Parathyroid adenoma (tissue), 2 donors: ENCODE results near the gene MYO18B.

Experiments
- H2AFZ ChIP-seq: fragments of 300-600 bp; sonication (generic); one replicate; pipeline ENCODE4 v1.7.0; 2017; ENCODE audit warnings: antibody characterized with exemption, mild to moderate bottlenecking
- H3K27ac ChIP-seq: fragments of 300-600 bp; sonication (generic); one replicate; pipeline ENCODE4 v1.7.0; 2017
- H3K27me3 ChIP-seq: fragments of 300-600 bp; sonication (generic); one replicate; pipeline ENCODE4 v1.7.0; 2017; ENCODE audit warnings: low read length; ENCODE audit not compliant: control insufficient read depth, insufficient read depth
- H3K36me3 ChIP-seq: fragments of 300-600 bp; sonication (generic); one replicate; pipeline ENCODE4 v1.7.0; 2017; ENCODE audit warnings: low read length; ENCODE audit not compliant: control insufficient read depth, insufficient read depth
- H3K4me1 ChIP-seq: fragments of 300-600 bp; sonication (generic); one replicate; pipeline ENCODE4 v1.7.0; 2017; ENCODE audit warnings: control low read depth
- H3K4me2 ChIP-seq: fragments of 300-600 bp; sonication (generic); one replicate; pipeline ENCODE4 v1.7.0; 2017; ENCODE audit warnings: low read length
- H3K4me3 ChIP-seq: fragments of 300-600 bp; sonication (generic); one replicate; pipeline ENCODE4 v1.7.0; 2017; ENCODE audit warnings: low read depth, low read length
- H3K79me2 ChIP-seq: fragments of 300-600 bp; sonication (generic); one replicate; pipeline ENCODE4 v1.7.0; 2017; ENCODE audit warnings: control low read depth
- H3K9ac ChIP-seq: fragments of 300-600 bp; sonication (generic); one replicate; pipeline ENCODE4 v1.7.0; 2017; ENCODE audit warnings: mild to moderate bottlenecking
- H3K9me3 ChIP-seq: fragments of 300-600 bp; sonication (generic); one replicate; pipeline ENCODE4 v1.7.0; 2017; ENCODE audit warnings: low read length; ENCODE audit not compliant: control insufficient read depth
- TF ChIP-seq, protein P1 (sequence below): fragments of 300-600 bp; sonication (generic); IDR thresholded peaks from one replicate; pipeline ENCODE4 v1.7.0; 2017; ENCODE audit warnings: antibody characterized with exemption, mild to moderate bottlenecking
- donor health status: primary hyperparathyroidism.

The MYO18B gene

DNA sequence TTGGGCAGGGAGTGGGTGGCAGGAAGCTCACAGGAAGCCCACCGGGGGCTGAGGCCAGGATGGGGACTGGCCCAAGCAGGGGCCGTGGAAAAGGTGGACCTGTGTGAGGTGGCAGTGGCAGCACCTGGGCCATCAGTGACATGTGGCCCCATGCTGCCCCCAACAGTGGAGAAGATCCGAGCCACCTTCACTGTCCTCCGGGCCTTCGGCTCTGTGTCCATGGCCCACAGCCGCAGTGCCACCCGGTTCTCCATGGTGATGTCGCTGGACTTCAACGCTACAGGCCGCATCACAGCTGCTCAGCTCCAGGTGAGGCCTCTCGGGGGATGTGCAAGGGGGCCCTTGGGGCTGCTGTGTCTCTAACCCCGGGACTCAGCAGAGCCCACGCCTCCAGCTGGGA is 37.9 kb downstream of the MYO18B start:
- no peak overlapping the region for H2AFZ ChIP-seq
- no peaks in the 10 kb centered on the region for H3K36me3 ChIP-seq
- H3K9ac ChIP-seq, result no peak overlapping the region

DNA sequence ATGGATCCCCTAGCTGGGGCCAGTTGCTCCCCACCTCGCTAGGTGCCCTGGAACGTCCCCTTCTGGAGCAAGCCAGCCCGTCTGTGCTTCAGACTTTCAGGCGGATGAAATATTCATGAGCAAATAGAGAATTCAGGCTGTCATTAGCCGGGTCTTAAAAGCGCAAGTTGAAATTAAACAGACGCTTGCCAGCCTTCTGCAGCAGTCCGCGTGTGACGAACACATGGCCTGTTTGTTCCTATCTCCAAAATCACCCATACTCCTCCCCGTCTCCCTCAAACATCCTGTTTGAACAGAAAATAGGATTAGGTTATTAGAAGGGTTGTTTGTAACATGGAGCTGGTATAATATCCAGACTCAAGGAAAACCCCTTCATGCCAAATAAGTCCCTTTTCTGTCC is 38.7 kb downstream of the MYO18B start:
- TF ChIP-seq, protein P1, sequence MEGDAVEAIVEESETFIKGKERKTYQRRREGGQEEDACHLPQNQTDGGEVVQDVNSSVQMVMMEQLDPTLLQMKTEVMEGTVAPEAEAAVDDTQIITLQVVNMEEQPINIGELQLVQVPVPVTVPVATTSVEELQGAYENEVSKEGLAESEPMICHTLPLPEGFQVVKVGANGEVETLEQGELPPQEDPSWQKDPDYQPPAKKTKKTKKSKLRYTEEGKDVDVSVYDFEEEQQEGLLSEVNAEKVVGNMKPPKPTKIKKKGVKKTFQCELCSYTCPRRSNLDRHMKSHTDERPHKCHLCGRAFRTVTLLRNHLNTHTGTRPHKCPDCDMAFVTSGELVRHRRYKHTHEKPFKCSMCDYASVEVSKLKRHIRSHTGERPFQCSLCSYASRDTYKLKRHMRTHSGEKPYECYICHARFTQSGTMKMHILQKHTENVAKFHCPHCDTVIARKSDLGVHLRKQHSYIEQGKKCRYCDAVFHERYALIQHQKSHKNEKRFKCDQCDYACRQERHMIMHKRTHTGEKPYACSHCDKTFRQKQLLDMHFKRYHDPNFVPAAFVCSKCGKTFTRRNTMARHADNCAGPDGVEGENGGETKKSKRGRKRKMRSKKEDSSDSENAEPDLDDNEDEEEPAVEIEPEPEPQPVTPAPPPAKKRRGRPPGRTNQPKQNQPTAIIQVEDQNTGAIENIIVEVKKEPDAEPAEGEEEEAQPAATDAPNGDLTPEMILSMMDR, result no peak
- no peak overlapping the region for H3K4me2 ChIP-seq
- no peaks in the 10 kb centered on the region for H3K4me1 ChIP-seq

More for the DNA sequence above, 37.9 kb downstream of the MYO18B start:
- Histone ChIP-seq H3K79me2 (no peaks in the 10 kb centered on the region), H3K4me1 (no peaks in the 10 kb centered on the region), H3K9me3 (no peaks in the 10 kb centered on the region), H3K4me3 (no peak overlapping the region), H3K27me3 (no peaks in the 10 kb centered on the region), H3K27ac (no peak overlapping the region), H3K4me2 (no peak overlapping the region)
- TF ChIP-seq, protein P1, result no peak

GRCh38 chr22:25781801-25782200 is 39.8 kb downstream of the MYO18B start:
- no peaks in the 10 kb centered on the region for H3K4me1 ChIP-seq
- H3K4me2 ChIP-seq, result no peak overlapping the region
- no peaks in the 10 kb centered on the region for H3K9me3 ChIP-seq
- TF ChIP-seq, protein P1, result no peak
- H3K4me3 ChIP-seq, result no peak overlapping the region
- H2AFZ ChIP-seq, result no peak overlapping the region
- H3K79me2 ChIP-seq, result no peaks in the 10 kb centered on the region
- H3K27ac ChIP-seq, result no peak overlapping the region
- H3K36me3 ChIP-seq, result no peaks in the 10 kb centered on the region
- H3K27me3 ChIP-seq, result no peaks in the 10 kb centered on the region
- H3K9ac ChIP-seq, result no peak overlapping the region

More for the DNA sequence above, 38.7 kb downstream of the MYO18B start:
- H3K4me3 ChIP-seq, result no peak overlapping the region
- H3K79me2 ChIP-seq, result no peaks in the 10 kb centered on the region
- no peaks in the 10 kb centered on the region for H3K36me3 ChIP-seq
- H3K27me3 ChIP-seq, result no peaks in the 10 kb centered on the region
- no peak overlapping the region for H3K9ac ChIP-seq
- no peak overlapping the region for H3K27ac ChIP-seq
- no peaks in the 10 kb centered on the region for H3K9me3 ChIP-seq
- no peak overlapping the region for H2AFZ ChIP-seq

DNA sequence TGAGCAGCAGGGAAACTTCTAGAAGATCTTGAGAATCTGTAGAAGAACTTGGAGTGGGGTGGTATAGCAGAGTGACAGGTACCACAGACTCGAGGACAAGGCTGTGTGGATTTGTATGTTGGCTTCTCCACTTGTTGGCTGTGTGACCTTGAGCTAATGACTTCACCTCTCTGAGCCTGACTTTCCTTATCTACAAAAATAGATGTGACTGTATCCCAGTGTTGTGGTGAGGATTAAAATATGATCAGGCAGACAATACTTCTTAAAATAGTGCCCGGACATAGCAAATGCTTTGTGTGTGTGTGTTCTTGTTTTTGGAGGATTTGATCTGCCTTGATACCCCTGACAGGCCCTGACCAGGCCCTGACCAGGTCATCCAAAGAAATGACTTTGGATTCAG is 40.8 kb downstream of the MYO18B start:
- H3K9ac ChIP-seq, result no peak overlapping the region
- H2AFZ ChIP-seq, result no peak overlapping the region
- no peaks in the 10 kb centered on the region for H3K36me3 ChIP-seq
- no peaks in the 10 kb centered on the region for H3K79me2 ChIP-seq
- H3K4me2 ChIP-seq, result no peak overlapping the region
- no peaks in the 10 kb centered on the region for H3K9me3 ChIP-seq
- TF ChIP-seq, protein P1, result no peak
- no peaks in the 10 kb centered on the region for H3K27me3 ChIP-seq
- no peaks in the 10 kb centered on the region for H3K4me1 ChIP-seq
- no peak overlapping the region for H3K4me3 ChIP-seq
- no peak overlapping the region for H3K27ac ChIP-seq

GRCh38 chr22:25783856-25784255 is 41.9 kb downstream of the MYO18B start:
- Histone ChIP-seq H2AFZ (no peak overlapping the region), H3K9me3 (no peaks in the 10 kb centered on the region), H3K4me1 (no peaks in the 10 kb centered on the region), H3K27ac (no peak overlapping the region), H3K9ac (no peak overlapping the region), H3K79me2 (no peaks in the 10 kb centered on the region), H3K27me3 (no peaks in the 10 kb centered on the region), H3K4me3 (no peak overlapping the region), H3K36me3 (no peaks in the 10 kb centered on the region), H3K4me2 (no peak overlapping the region)
- TF ChIP-seq, protein P1, result no peak
